Kidney (tissue), 14 donors: ENCODE results near the gene NRXN3. TPM values are rescaled to one million over a fixed set of nuclear protein-coding genes. Genes with fewer than 3 reads are reported as not detected.

ENCODE experiments used
- DNase-seq, 5 donors: peaks; one replicate each; pipeline ENCODE4 v3.0.0-alpha.2; 2013 to 2020
- FAIRE-seq: peaks from 2 replicates; lab custom pipeline; 2012; peaks lifted over from hg19 to GRCh38; lab: Jason Lieb, UNC
- H3K27ac ChIP-seq, 2 donors: one replicate each; pipeline ENCODE4 v1.7.0; 2013; ENCODE audit warnings: low read depth in 2 of 2, low read length in 2 of 2, inconsistent platforms in 1 of 2
- H3K27me3 ChIP-seq: one replicate; pipeline ENCODE4 v1.7.1; 2013; ENCODE audit warnings: low read length, inconsistent platforms; ENCODE audit not compliant: control insufficient read depth, insufficient read depth
- H3K36me3 ChIP-seq, 3 donors: one replicate each; pipeline versions ENCODE4 v1.7.0 to v1.7.1; 2013; ENCODE audit warnings: low read length in 3 of 3, control low read depth in 1 of 3, inconsistent platforms in 1 of 3; ENCODE audit not compliant: insufficient read depth in 3 of 3, control insufficient read depth in 2 of 3
- H3K4me1 ChIP-seq, 3 donors: one replicate each; pipeline versions ENCODE4 v1.7.0 to v1.7.1; 2013; ENCODE audit warnings: low read length in 3 of 3, inconsistent platforms in 1 of 3, low read depth in 1 of 3; ENCODE audit not compliant: control insufficient read depth in 2 of 3, insufficient read depth in 2 of 3
- H3K4me3 ChIP-seq, 3 donors: one replicate each; pipeline versions ENCODE4 v1.7.0 to v1.8.1; 2013; ENCODE audit warnings: low read length in 3 of 3, control low read depth in 1 of 3, inconsistent platforms in 1 of 3
- H3K9ac ChIP-seq, 3 donors: one replicate each; pipeline versions ENCODE4 v1.7.0 to v1.7.1; 2013; ENCODE audit warnings: low read length in 3 of 3, control low read depth in 1 of 3, inconsistent platforms in 1 of 3
- H3K9me3 ChIP-seq, 3 donors: one replicate each; pipeline versions ENCODE4 v1.7.0 to v1.7.1; 2013; ENCODE audit warnings: low read length in 3 of 3, control low read depth in 1 of 3, inconsistent platforms in 1 of 3; ENCODE audit not compliant: control insufficient read depth in 2 of 3, insufficient read depth in 1 of 3
- intact Hi-C: fragments of 100-400 bp; cut with DNase I; formaldehyde crosslinking; loops from one replicate; pipeline ENCODE4 v1.11.1; 2022
- polyA plus RNA-seq: library from polyadenylated mRNA; stranded (reverse); fragments of 350-450 nt; fragmentation: Illumina TruSeq; extraction: RNeasy Lipid Tissue Mini Kit (QIAGEN cat#74804); gene quantifications from one replicate; pipeline ENCODE4 v1.2.3, GENCODE V29; 2014; ENCODE audit warnings: low read depth, low replicate concordance; ENCODE audit not compliant: insufficient read depth
- total RNA-seq: library from RNA; stranded (reverse); fragmentation: NEBNext Ultra II Directional; extraction: Animal tissue kit (Norgen Biotek cat#: 25700); gene quantifications from one replicate; pipeline ENCODE4 v1.2.1, GENCODE V29; 2021
- TF ChIP-seq, protein P1 (sequence below): IDR thresholded peaks from 3 replicates; pipeline ENCODE4 v1.5.1; 2012; ENCODE audit warnings: mild to moderate bottlenecking, moderate library complexity, borderline replicate concordance; ENCODE audit not compliant: insufficient read depth; ENCODE audit errors: extremely low read depth
- donor health status: control.
- donor health status: control.
- donor health status: control.
- donor health status: control.
- donor health status: control.
- donor health status: DM: yes; HTN: yes; CAD: no.
- donor health status: Normal renal cell carcinoma (clear cell type).

The NRXN3 gene
- total and polyA plus RNA-seq, 2 donors from 2014 or later: 1.5 to 2.4 TPM

DNA sequence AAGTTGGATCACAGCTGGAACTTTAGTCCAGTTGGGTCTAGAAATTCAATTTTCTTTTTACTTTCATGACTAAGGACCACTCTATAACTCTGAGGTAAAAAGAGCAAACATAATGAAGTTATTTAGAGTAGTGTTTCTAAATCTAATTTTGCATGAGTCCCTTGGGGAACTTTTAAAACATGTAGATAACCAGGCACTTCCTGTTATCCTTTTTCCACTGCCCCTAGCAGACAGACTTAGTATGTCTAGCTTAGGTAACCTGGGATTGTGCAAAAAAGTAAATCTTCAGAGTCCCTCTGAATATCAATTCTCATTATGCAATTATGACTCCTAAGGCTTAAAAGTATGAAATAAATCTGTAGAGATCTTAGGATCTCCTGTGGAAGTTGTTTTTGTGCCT, 1669.9 kb downstream of the NRXN3 start:
- Histone ChIP-seq H3K9ac (no peak overlapping the region), H3K4me1 (no peaks in the 10 kb centered on the region), H3K36me3 (no peaks in the 10 kb centered on the region), H3K9me3 (no peaks in the 10 kb centered on the region), H3K27me3 (no peaks in the 10 kb centered on the region), H3K4me3 (no peak overlapping the region), H3K27ac (no peak overlapping the region)
- intact Hi-C loops: no loop called here
- TF ChIP-seq, protein P1, sequence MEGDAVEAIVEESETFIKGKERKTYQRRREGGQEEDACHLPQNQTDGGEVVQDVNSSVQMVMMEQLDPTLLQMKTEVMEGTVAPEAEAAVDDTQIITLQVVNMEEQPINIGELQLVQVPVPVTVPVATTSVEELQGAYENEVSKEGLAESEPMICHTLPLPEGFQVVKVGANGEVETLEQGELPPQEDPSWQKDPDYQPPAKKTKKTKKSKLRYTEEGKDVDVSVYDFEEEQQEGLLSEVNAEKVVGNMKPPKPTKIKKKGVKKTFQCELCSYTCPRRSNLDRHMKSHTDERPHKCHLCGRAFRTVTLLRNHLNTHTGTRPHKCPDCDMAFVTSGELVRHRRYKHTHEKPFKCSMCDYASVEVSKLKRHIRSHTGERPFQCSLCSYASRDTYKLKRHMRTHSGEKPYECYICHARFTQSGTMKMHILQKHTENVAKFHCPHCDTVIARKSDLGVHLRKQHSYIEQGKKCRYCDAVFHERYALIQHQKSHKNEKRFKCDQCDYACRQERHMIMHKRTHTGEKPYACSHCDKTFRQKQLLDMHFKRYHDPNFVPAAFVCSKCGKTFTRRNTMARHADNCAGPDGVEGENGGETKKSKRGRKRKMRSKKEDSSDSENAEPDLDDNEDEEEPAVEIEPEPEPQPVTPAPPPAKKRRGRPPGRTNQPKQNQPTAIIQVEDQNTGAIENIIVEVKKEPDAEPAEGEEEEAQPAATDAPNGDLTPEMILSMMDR: no peak
- FAIRE-seq (no peak), DNase-seq (no peak)

- Histone ChIP-seq H3K4me1 (no peaks in the 10 kb centered on the region), H3K4me3 (no peak overlapping the region), H3K9me3 (no peaks in the 10 kb centered on the region), H3K9ac (no peak overlapping the region), H3K36me3 (no peaks in the 10 kb centered on the region), H3K27ac (no peak overlapping the region), H3K27me3 (no peaks in the 10 kb centered on the region)
- intact Hi-C loops: no loop called here
- no peak for DNase-seq
- TF ChIP-seq, protein P1: no peak
- FAIRE-seq: no peak
These were observed 1670.7 kb downstream of the NRXN3 start for GRCh38 chr14:79840831-79841230.

DNA sequence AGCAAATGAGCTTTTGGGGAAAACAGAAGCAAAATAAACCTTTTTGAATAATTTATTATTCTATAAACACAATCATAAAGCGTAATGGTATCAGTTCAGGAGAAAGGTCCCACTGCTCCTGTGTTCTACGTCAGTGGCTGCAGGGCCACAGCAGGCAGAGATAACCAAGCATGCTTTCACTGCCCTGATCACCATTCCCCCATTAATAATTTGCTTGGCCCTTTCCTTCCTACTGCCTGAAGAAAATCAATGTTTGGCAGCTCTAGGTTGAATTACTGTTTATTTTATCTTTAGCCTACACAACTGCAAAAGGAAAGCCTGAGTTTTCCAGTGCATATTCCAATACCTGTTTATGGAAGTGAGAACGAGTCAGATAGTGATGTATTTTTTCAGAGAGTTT, 1671.3 kb downstream of the NRXN3 start:
- TF ChIP-seq, protein P1: no peak
- no peaks in the 10 kb centered on the region for H3K9me3 ChIP-seq
- no peak for FAIRE-seq
- H3K27ac ChIP-seq: no peak overlapping the region
- H3K9ac ChIP-seq: no peak overlapping the region
- no peaks in the 10 kb centered on the region for H3K4me1 ChIP-seq
- H3K27me3 ChIP-seq: no peaks in the 10 kb centered on the region
- no peaks in the 10 kb centered on the region for H3K36me3 ChIP-seq
- no peak overlapping the region for H3K4me3 ChIP-seq
- no peak for DNase-seq
- intact Hi-C loops: no loop called here

GRCh38 chr14:79842270-79842669, 1672.1 kb downstream of the NRXN3 start:
- Histone ChIP-seq H3K27me3 (no peaks in the 10 kb centered on the region), H3K27ac (no peak overlapping the region), H3K9me3 (no peaks in the 10 kb centered on the region), H3K9ac (no peak overlapping the region), H3K4me3 (no peak overlapping the region), H3K36me3 (no peaks in the 10 kb centered on the region), H3K4me1 (no peaks in the 10 kb centered on the region)
- intact Hi-C loops: no loop called here
- DNase-seq (no peak), FAIRE-seq (no peak)
- TF ChIP-seq, protein P1: no peak
